Stimulated activated naive CD4-positive, alpha-beta T cell (primary cell): ENCODE results near the gene TMEM95.

Experiments
- DNase-seq, 6 experiments: peaks; one replicate each; lab custom pipeline; 2025; lab: John Stamatoyannopoulos, UW

The TMEM95 gene

GRCh38 chr17:7403977-7404736, 49.2 kb downstream of the TMEM95 start, which contains the start of gene TMEM256:
Gene TMEM256 (minus strand): TSS chr17:7404097. CDS start chr17:7404084, 13 bp downstream.
- DNase-seq, result peak; percentile 92 to 99 (median 96)

GRCh38 chr17:7404737-7405349, 49.9 kb downstream of the TMEM95 start:
- peak in 4 of 6 experiments; percentile 69 to 90 (median 76) for DNase-seq

- DNase-seq, result peak in 1 of 6 experiments; percentile 12
Observed at GRCh38 chr17:7405350-7406234, 50.6 kb downstream of the TMEM95 start.

DNA sequence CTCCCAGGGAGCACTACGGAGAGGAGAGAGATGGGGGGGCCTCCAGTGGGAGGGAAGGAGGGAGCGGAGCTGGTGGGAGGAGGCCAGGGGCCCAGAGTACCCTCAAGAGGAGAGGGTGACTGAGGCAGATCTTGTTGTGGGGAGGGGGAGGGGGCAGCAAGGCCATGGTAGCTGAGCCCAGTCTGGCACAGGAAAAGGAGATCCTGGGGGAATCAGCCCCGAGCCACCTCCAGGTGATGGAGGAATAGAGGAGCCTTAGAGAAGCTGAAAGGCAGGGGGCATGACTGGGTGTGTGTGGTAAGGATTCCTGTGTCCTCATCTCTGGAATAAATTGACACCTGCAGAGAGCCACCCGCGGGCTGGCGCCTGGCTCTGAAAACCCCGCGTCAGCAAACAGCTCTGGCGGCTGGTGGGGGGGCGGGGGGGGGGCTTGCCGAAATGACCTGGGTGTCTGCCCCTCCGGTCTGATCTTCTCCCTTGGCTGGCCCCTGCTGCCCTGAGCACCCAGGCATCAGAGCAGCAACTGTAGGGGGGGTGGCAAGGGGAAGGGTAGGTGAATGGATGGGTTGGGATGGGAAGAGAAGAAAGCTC, 51.4 kb downstream of the TMEM95 start:
- peak in 2 of 6 experiments; percentile 7 to 36 for DNase-seq
